Vagina (tissue), 2 donors: ENCODE results near the gene GID8. TPM values are rescaled to one million over a fixed set of nuclear protein-coding genes. Genes with fewer than 3 reads are reported as not detected.

Experiments used
- DNase-seq, 2 donors: peaks; one replicate each; pipeline ENCODE4 v3.0.0-alpha.2; 2017; ENCODE audit errors: extremely low spot score in 2 of 2
- H3K27ac ChIP-seq: fragments of 200-600 bp; sonication (generic); one replicate; pipeline ENCODE4 v1.5.1; 2019
- H3K27me3 ChIP-seq: fragments of 200-600 bp; sonication (generic); one replicate; pipeline ENCODE4 v1.5.1; 2019
- H3K36me3 ChIP-seq, 2 donors: fragments of 200-600 bp; sonication (generic); one replicate each; pipeline ENCODE4 v1.5.1; 2017 to 2019
- H3K4me1 ChIP-seq: fragments of 200-600 bp; sonication (generic); one replicate; pipeline ENCODE4 v1.5.1; 2019
- H3K4me3 ChIP-seq, 2 donors: fragments of 200-600 bp; sonication (generic); 1 replicate in 1 of 2; 2 replicates in 1 of 2; pipeline ENCODE4 v1.5.1; 2016 to 2019
- H3K9me3 ChIP-seq: fragments of 200-600 bp; sonication (generic); one replicate; pipeline ENCODE4 v1.5.1; 2019
- POLR2A ChIP-seq, 2 donors: fragments of 450-650 bp; IDR thresholded peaks; one replicate each; pipeline ENCODE4 v1.6.1; 2017; ENCODE audit warnings: antibody characterized with exemption in 2 of 2, mild to moderate bottlenecking in 2 of 2, moderate library complexity in 2 of 2
- POLR2AphosphoS5 ChIP-seq, 2 donors: sonication (generic); formaldehyde crosslinking; IDR thresholded peaks; one replicate each; pipeline ENCODE4 v1.9.0; 2017; ENCODE audit warnings: antibody characterized with exemption in 2 of 2, mild to moderate bottlenecking in 2 of 2, low read depth in 1 of 2; ENCODE audit not compliant: insufficient read depth in 1 of 2
- intact Hi-C: fragments of 100-400 bp; cut with DNase I; formaldehyde crosslinking; loops from one replicate; pipeline ENCODE4 v1.15.1; 2023
- total RNA-seq: library from RNA; depleted of rRNA; stranded (reverse); fragments of >200 nt; gene quantifications from one replicate; pipeline ENCODE4 v1.2.3, GENCODE V29; 2016
- TF ChIP-seq, protein P1 (sequence below), 3 experiments: fragments of 450-650 bp in 2 of 3; fragments of 200-600 bp in 1 of 3; sonication (generic) in 1 of 3; IDR thresholded peaks; one replicate each; pipeline ENCODE4 v1.5.1; 2017 to 2019; ENCODE audit warnings: antibody characterized with exemption in 3 of 3, mild to moderate bottlenecking in 2 of 3, moderate library complexity in 2 of 3

GID8 gene
- total RNA-seq, 1 donor from 2014 or later: 30.2 TPM

DNA sequence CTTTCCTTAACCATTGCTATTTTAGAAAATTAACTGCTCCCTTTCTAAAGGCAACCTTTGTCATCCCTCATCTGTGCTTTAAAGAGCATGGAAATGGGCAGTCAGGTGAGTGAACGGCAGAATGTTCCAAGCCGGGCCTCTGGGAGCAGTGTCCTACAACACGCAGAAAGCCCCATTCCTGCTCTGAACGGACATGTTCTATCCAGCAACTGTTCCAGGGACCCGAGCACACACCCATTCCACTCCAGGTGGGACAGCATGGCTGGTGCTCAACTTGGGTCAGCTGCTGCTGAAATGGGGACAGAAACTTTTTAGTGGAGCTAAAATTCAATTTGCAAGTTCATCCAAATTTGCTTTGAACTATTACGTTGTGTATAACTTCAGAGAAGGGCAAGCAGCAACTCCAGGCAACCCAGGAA, 38.3 kb upstream of the GID8 start:
- no peaks in the 10 kb centered on the region for H3K9me3 ChIP-seq
- no peak for TF ChIP-seq POLR2AphosphoS5 (IDR thresholded peaks at IDR 0.05; ENCODE audit: insufficient read depth in 1 of 2, low read depth in 1 of 2)
- TF ChIP-seq, protein P1, sequence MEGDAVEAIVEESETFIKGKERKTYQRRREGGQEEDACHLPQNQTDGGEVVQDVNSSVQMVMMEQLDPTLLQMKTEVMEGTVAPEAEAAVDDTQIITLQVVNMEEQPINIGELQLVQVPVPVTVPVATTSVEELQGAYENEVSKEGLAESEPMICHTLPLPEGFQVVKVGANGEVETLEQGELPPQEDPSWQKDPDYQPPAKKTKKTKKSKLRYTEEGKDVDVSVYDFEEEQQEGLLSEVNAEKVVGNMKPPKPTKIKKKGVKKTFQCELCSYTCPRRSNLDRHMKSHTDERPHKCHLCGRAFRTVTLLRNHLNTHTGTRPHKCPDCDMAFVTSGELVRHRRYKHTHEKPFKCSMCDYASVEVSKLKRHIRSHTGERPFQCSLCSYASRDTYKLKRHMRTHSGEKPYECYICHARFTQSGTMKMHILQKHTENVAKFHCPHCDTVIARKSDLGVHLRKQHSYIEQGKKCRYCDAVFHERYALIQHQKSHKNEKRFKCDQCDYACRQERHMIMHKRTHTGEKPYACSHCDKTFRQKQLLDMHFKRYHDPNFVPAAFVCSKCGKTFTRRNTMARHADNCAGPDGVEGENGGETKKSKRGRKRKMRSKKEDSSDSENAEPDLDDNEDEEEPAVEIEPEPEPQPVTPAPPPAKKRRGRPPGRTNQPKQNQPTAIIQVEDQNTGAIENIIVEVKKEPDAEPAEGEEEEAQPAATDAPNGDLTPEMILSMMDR (IDR thresholded peaks at IDR 0.05): no peak
- no peak for TF ChIP-seq POLR2A (IDR thresholded peaks at IDR 0.05)
- H3K27me3 ChIP-seq: no peaks in the 10 kb centered on the region
- H3K4me1 ChIP-seq: peaks cover 33% of the 10 kb centered on the region
- no peak for DNase-seq
- peak overlapping the region; percentile 41 for H3K27ac ChIP-seq
- intact Hi-C loops: loop anchor here (5.0 kb wide), 1 partner anchor 108 kb away; the partner anchor contains the start of gene BHLHE23
- H3K4me3 ChIP-seq: no peak overlapping the region
- H3K36me3 ChIP-seq: peaks cover 0 to 38% of the 10 kb centered on the region in 2 donors

DNA sequence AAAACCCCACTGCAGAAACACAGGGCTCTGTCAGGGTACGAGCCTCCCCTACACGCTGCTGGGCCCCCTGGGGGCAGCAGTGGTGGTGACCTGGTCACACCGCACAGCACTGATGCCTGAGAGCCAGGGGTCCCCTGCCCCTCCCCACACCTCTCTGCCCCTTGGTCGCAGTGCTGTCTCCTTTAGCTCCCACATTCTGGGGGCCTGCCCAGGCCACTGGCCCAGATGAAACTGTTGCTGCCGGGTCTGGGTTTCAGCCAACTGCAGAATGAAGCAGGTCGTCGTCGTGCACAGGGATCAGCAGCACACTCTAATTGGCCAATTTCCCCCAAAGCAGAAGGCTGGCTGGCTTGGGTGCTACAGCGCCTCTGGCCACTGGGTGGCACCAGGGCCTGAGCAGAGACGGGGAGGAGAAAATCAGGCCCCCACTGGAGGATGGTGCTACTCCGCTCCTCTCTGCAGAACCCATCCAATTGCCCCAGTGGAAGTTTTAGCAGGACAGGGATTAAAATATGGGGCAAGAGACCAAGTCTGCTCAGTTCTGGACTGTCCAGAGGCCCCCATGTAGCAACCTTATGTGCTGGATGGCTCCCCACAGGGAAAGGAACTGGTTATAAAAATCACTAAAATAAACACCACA, 37.8 kb upstream of the GID8 start:
- no peak for DNase-seq
- peak in 1 of 2 donors; percentile 76 for TF ChIP-seq POLR2AphosphoS5 (IDR thresholded peaks at IDR 0.05; ENCODE audit: insufficient read depth in 1 of 2, low read depth in 1 of 2)
- TF ChIP-seq, protein P1 (IDR thresholded peaks at IDR 0.05): peak; percentile 66 to 85 (median 73)
- TF ChIP-seq POLR2A (IDR thresholded peaks at IDR 0.05): no peak
- intact Hi-C loops: loop anchor here (5.0 kb wide), 1 partner anchor 107 kb away; the partner anchor contains the start of gene BHLHE23
- H3K27me3 ChIP-seq: no peaks in the 10 kb centered on the region
- no peaks in the 10 kb centered on the region for H3K9me3 ChIP-seq
- H3K27ac ChIP-seq: peak overlapping the region; percentile 41
- no peak overlapping the region for H3K4me3 ChIP-seq
- peaks cover 0 to 38% of the 10 kb centered on the region in 2 donors for H3K36me3 ChIP-seq
- peaks cover 33% of the 10 kb centered on the region for H3K4me1 ChIP-seq

DNA sequence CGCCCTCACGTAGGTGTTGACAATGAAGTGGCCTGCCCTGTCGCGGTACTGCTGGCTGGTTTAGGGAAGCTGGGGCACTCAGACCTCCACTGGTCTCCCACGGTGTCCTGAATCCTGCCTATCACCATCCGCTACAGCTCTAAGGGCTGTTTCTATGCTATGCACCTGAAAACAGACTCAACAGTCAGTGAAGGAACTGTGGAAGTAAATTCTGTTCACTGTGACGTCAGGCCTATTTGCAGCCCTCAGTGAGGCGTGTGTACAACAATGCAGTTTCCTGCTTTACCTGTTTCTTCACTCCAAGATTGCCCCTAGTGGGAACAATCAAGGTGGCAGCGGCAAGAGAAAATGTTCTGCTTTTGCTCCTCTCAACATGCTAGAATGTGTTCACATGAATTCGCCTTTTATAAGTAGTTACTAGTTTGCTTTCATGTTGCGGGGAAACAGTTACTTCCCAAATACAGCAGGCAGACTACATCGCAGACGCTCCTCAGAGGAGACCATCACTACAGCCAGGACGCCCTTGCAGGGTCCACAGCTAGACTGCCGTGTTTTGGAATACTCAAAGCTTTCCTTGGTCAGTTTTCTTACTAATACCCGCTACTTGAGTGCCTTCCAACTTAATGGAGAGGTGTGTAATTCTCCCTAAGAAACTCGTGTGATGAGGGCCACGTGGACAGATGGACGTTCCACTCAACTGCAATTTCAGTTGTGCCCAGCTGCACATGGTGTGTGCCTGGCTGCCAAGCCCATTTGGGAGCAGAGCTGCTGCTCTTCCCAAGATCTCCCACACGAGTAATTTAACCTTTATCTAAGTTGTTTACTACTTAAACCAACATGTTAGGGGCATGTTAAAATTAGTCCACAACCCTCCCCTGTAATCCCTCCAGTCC, 37.0 kb upstream of the GID8 start:
- TF ChIP-seq POLR2A (IDR thresholded peaks at IDR 0.05) (no peak), POLR2AphosphoS5 (IDR thresholded peaks at IDR 0.05; ENCODE audit: insufficient read depth in 1 of 2, low read depth in 1 of 2) (no peak)
- TF ChIP-seq, protein P1 (IDR thresholded peaks at IDR 0.05): no peak
- DNase-seq: no peak

DNA sequence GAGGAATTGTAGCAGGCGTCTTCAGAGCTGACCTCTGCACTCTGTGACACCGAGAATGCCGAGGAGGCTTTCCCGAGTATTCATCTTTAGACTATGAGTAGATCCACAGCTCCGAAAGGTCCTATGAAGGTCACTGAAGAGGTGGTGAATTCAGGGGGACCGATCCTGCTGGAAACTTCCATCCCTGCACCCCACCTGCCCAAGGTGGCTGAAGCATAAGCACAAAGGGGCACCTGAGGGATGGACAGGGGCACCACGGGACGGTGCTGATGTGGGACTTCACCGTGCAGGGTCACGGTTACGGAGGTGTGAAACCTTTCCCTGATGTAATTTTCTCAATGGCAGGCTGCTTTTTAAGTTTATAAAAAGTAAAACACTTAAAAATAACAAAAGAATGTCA, 36.1 kb upstream of the GID8 start:
- intact Hi-C loops: loop anchor here (5.0 kb wide), 1 partner anchor 105 kb away; the partner anchor contains the start of gene BHLHE23
- H3K4me3 ChIP-seq: no peak overlapping the region
- H3K27me3 ChIP-seq: no peaks in the 10 kb centered on the region
- H3K36me3 ChIP-seq: peaks cover 0 to 46% of the 10 kb centered on the region in 2 donors
- no peaks in the 10 kb centered on the region for H3K9me3 ChIP-seq
- no peak overlapping the region for H3K27ac ChIP-seq
- DNase-seq: no peak
- peaks cover 33% of the 10 kb centered on the region for H3K4me1 ChIP-seq
- TF ChIP-seq, protein P1 (IDR thresholded peaks at IDR 0.05): no peak
- no peak for TF ChIP-seq POLR2AphosphoS5 (IDR thresholded peaks at IDR 0.05; ENCODE audit: insufficient read depth in 1 of 2, low read depth in 1 of 2)
- no peak for TF ChIP-seq POLR2A (IDR thresholded peaks at IDR 0.05)

More for the DNA sequence above, 37.0 kb upstream of the GID8 start:
- H3K27ac ChIP-seq: peak overlapping the region; percentile 22
- intact Hi-C loops: loop anchor here (5.0 kb wide), 1 partner anchor 106 kb away; the partner anchor contains the start of gene BHLHE23
- no peaks in the 10 kb centered on the region for H3K9me3 ChIP-seq
- H3K4me1 ChIP-seq: peaks cover 33% of the 10 kb centered on the region
- no peaks in the 10 kb centered on the region for H3K27me3 ChIP-seq
- peaks cover 0 to 41% of the 10 kb centered on the region in 2 donors for H3K36me3 ChIP-seq
- no peak overlapping the region for H3K4me3 ChIP-seq
